ENCODE measurements around the gene CDO1.
"Not testable (repeated sequence)": the region's sequence is repeated elsewhere in the genome, so short reads cannot be mapped to it uniquely, and the experiment has no call there.

CDO1 gene

DNA sequence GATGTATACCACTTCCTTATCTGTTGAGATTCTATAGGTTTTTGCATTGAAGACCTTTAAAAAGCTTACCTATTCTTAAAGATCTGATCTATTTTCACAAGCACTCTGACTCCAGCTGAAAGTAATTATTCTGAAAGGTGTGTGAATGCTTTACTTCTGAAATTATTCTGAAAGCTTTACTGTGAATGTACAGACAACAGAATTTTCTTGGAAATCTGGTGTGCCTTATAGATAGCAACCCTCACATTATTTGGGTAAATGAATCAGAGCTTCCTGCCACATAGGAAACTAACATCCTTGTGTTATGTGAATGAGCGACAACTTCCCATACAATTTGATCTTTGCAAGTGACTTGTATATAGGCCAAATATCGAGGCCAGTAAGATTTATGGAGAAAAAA lies 6.5 kb downstream of the CDO1 start:
- H3K9me3 ChIP-seq (ENCODE audit: control insufficient read depth, low read length), result no peaks in the 10 kb centered on the region
- H2BK5ac ChIP-seq (ENCODE audit: low read depth, low read length, poor library complexity, severe bottlenecking), result no peak overlapping the region
- no peak overlapping the region for H3K14ac ChIP-seq (ENCODE audit: low read length in 2 of 2)
- H3K79me1 ChIP-seq (replicated peaks; ENCODE audit: low read length, poor library complexity, severe bottlenecking), result no peaks in the 10 kb centered on the region
- no peak overlapping the region for H3K23ac ChIP-seq (ENCODE audit: low read length in 2 of 2)
- no peak overlapping the region for H2AK5ac ChIP-seq (ENCODE audit: low read length, severe bottlenecking)
- H3K4me2 ChIP-seq (ENCODE audit: low read length, poor library complexity, severe bottlenecking), result no peak overlapping the region
- no CpG with 5 or more reads among the region's 2 CpGs for WGBS
- H3K36me3 ChIP-seq (ENCODE audit: control insufficient read depth in 1 of 2, insufficient read depth in 2 of 2, low read depth in 1 of 2, low read length in 2 of 2), result peaks cover 0 to 9% of the 10 kb centered on the region in 2 experiments
- H4K8ac ChIP-seq (ENCODE audit: low read length), result no peak overlapping the region
- H3K27me3 ChIP-seq (ENCODE audit: control insufficient read depth in 1 of 2, insufficient read depth in 1 of 2, low read length in 2 of 2), result peaks cover 14% of the 10 kb centered on the region in 2 experiments
- no peak overlapping the region for H2BK15ac ChIP-seq (ENCODE audit: low read depth, poor library complexity, severe bottlenecking)
- no peak for DNase-seq
- H2AFZ ChIP-seq (ENCODE audit: low read depth, low read length), result no peak overlapping the region
- H3K27ac ChIP-seq (ENCODE audit: low read length, poor library complexity, severe bottlenecking), result no peak overlapping the region
- H3K4me1 ChIP-seq (ENCODE audit: control insufficient read depth, insufficient read depth, low read depth, low read length), result no peaks in the 10 kb centered on the region
- H3K18ac ChIP-seq (ENCODE audit: low read depth in 1 of 2, low read length in 2 of 2), result no peak overlapping the region
- no peak overlapping the region for H2BK12ac ChIP-seq (ENCODE audit: low read length in 2 of 2)
- H3K4me3 ChIP-seq (ENCODE audit: insufficient read depth in 1 of 2, low read depth in 1 of 2, low read length in 2 of 2), result no peak overlapping the region
- no peak overlapping the region for H2BK120ac ChIP-seq (ENCODE audit: low read depth, low read length)
- no peak overlapping the region for H4K91ac ChIP-seq (ENCODE audit: low read length)
- no peak overlapping the region for H3K9ac ChIP-seq (ENCODE audit: low read length)
- H3K4ac ChIP-seq (ENCODE audit: low read depth in 1 of 2, low read length in 2 of 2), result no peak overlapping the region

DNA sequence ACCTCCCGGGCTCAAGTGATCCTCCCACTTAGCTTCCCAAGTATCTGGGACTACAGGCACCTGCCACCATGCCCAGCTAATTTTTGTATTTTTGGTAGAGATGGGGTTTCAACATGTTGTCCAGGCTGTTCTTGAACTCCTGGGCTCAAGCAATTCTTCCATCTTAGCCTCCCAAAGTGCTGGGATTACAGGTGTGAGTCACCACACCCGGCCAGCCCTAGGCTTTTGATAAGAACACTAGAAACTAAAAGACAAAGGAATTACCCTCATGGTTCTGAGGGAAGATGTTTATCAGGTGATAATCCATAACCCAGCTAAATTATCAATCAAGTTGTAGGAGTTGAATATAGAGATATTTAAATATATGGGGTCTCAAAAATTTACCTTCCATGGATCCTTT lies 8.4 kb downstream of the CDO1 start:
- not testable (repeated sequence) for H3K4ac ChIP-seq (ENCODE audit: low read depth in 1 of 2, low read length in 2 of 2); H3K9me3 ChIP-seq (ENCODE audit: control insufficient read depth, low read length); H2AFZ ChIP-seq (ENCODE audit: low read depth, low read length); H3K79me1 ChIP-seq (replicated peaks; ENCODE audit: low read length, poor library complexity, severe bottlenecking); H3K27ac ChIP-seq (ENCODE audit: low read length, poor library complexity, severe bottlenecking); H3K9ac ChIP-seq (ENCODE audit: low read length); H2BK15ac ChIP-seq (ENCODE audit: low read depth, poor library complexity, severe bottlenecking); H3K4me3 ChIP-seq (ENCODE audit: insufficient read depth in 1 of 2, low read depth in 1 of 2, low read length in 2 of 2); H3K4me1 ChIP-seq (ENCODE audit: control insufficient read depth, insufficient read depth, low read depth, low read length); H4K91ac ChIP-seq (ENCODE audit: low read length); H3K27me3 ChIP-seq (ENCODE audit: control insufficient read depth in 1 of 2, insufficient read depth in 1 of 2, low read length in 2 of 2); H4K8ac ChIP-seq (ENCODE audit: low read length); H3K23ac ChIP-seq (ENCODE audit: low read length in 2 of 2); H3K4me2 ChIP-seq (ENCODE audit: low read length, poor library complexity, severe bottlenecking); H3K18ac ChIP-seq (ENCODE audit: low read depth in 1 of 2, low read length in 2 of 2); H2BK5ac ChIP-seq (ENCODE audit: low read depth, low read length, poor library complexity, severe bottlenecking); H2AK5ac ChIP-seq (ENCODE audit: low read length, severe bottlenecking); H2BK120ac ChIP-seq (ENCODE audit: low read depth, low read length); H3K14ac ChIP-seq (ENCODE audit: low read length in 2 of 2); H2BK12ac ChIP-seq (ENCODE audit: low read length in 2 of 2); DNase-seq
- WGBS, result 100% methylated on average over 1 of the region's 2 CpGs
- peaks cover 0 to 11% of the 10 kb centered on the region in 2 experiments for H3K36me3 ChIP-seq (ENCODE audit: control insufficient read depth in 1 of 2, insufficient read depth in 2 of 2, low read depth in 1 of 2, low read length in 2 of 2)

DNA sequence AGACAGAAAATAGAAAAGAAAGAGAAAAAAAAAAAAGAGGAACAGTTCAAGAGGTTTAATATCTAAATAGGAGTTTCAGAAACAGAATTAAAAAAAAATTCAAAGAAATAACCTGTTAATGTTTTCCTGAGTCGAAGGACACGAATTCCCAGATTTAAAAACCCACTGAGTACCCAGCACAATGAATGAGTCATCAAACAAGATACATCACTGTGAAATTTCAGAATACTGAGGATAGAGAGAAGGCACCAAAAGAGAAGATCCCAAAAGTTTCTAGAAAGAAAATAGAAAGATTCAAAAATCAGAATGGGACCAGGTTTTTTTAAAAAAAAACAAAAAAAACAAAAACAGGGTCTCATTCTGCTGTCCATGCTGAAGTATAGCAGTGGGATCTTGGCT lies 8.8 kb downstream of the CDO1 start:
- Histone ChIP-seq H3K18ac (ENCODE audit: low read depth in 1 of 2, low read length in 2 of 2) (no peak overlapping the region), H2BK120ac (ENCODE audit: low read depth, low read length) (no peak overlapping the region), H4K91ac (ENCODE audit: low read length) (no peak overlapping the region), H3K9ac (ENCODE audit: low read length) (no peak overlapping the region), H4K8ac (ENCODE audit: low read length) (no peak overlapping the region), H3K4me2 (ENCODE audit: low read length, poor library complexity, severe bottlenecking) (no peak overlapping the region), H3K79me1 (replicated peaks; ENCODE audit: low read length, poor library complexity, severe bottlenecking) (no peaks in the 10 kb centered on the region), H3K14ac (ENCODE audit: low read length in 2 of 2) (no peak overlapping the region), H3K27ac (ENCODE audit: low read length, poor library complexity, severe bottlenecking) (no peak overlapping the region), H3K36me3 (ENCODE audit: control insufficient read depth in 1 of 2, insufficient read depth in 2 of 2, low read depth in 1 of 2, low read length in 2 of 2) (peaks cover 0 to 11% of the 10 kb centered on the region in 2 experiments), H2BK15ac (ENCODE audit: low read depth, poor library complexity, severe bottlenecking) (no peak overlapping the region), H3K9me3 (ENCODE audit: control insufficient read depth, low read length) (no peaks in the 10 kb centered on the region), H3K4me1 (ENCODE audit: control insufficient read depth, insufficient read depth, low read depth, low read length) (no peaks in the 10 kb centered on the region), H3K23ac (ENCODE audit: low read length in 2 of 2) (no peak overlapping the region), H2AK5ac (ENCODE audit: low read length, severe bottlenecking) (no peak overlapping the region), H3K4ac (ENCODE audit: low read depth in 1 of 2, low read length in 2 of 2) (no peak overlapping the region), H2BK12ac (ENCODE audit: low read length in 2 of 2) (no peak overlapping the region), H3K27me3 (ENCODE audit: control insufficient read depth in 1 of 2, insufficient read depth in 1 of 2, low read length in 2 of 2) (no peaks in the 10 kb centered on the region), H3K4me3 (ENCODE audit: insufficient read depth in 1 of 2, low read depth in 1 of 2, low read length in 2 of 2) (no peak overlapping the region), H2BK5ac (ENCODE audit: low read depth, low read length, poor library complexity, severe bottlenecking) (no peak overlapping the region), H2AFZ (ENCODE audit: low read depth, low read length) (no peak overlapping the region)
- no CpG with 5 or more reads among the region's 2 CpGs for WGBS
- no peak for DNase-seq

DNA sequence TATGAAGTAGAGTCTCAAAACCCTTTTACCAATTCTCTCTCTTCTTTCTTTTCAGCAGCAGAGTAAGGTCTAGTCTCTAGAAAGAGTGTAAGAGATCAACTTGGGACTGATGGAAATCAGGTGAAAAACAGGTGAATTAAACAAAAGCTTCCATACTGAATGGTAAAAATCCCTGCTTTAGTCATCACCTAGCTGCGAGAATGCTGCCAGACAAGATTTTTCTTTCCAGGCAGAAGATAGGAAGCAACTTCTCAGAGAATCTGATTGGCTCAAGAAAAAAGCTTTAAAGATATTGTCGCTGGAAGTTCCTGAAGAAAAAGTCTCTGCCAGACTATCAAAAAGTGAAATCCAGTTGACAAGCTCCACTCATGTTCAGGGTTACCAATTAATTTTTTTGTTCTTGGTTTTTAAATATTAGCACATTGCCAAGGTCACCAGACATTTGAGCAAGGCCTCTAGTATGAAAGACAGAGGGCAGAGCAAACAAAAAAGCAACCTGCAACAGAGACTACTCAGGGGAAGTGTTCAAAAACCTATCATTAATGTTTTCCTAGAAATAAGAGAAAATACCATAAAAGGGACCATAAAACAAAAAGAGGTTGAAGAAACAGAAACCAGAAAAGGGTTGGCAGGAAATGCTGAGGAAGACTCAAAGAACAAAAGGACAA lies 9.3 kb downstream of the CDO1 start:
- peaks cover 0 to 11% of the 10 kb centered on the region in 2 experiments for H3K36me3 ChIP-seq (ENCODE audit: control insufficient read depth in 1 of 2, insufficient read depth in 2 of 2, low read depth in 1 of 2, low read length in 2 of 2)
- no peak overlapping the region for H3K23ac ChIP-seq (ENCODE audit: low read length in 2 of 2)
- no peak overlapping the region for H2AFZ ChIP-seq (ENCODE audit: low read depth, low read length)
- H2AK5ac ChIP-seq (ENCODE audit: low read length, severe bottlenecking), result no peak overlapping the region
- no peaks in the 10 kb centered on the region for H3K9me3 ChIP-seq (ENCODE audit: control insufficient read depth, low read length)
- H3K4me2 ChIP-seq (ENCODE audit: low read length, poor library complexity, severe bottlenecking), result no peak overlapping the region
- H4K8ac ChIP-seq (ENCODE audit: low read length), result no peak overlapping the region
- H2BK120ac ChIP-seq (ENCODE audit: low read depth, low read length), result no peak overlapping the region
- H3K9ac ChIP-seq (ENCODE audit: low read length), result no peak overlapping the region
- H2BK5ac ChIP-seq (ENCODE audit: low read depth, low read length, poor library complexity, severe bottlenecking), result no peak overlapping the region
- no peak overlapping the region for H2BK12ac ChIP-seq (ENCODE audit: low read length in 2 of 2)
- H3K4me1 ChIP-seq (ENCODE audit: control insufficient read depth, insufficient read depth, low read depth, low read length), result no peaks in the 10 kb centered on the region
- H3K27me3 ChIP-seq (ENCODE audit: control insufficient read depth in 1 of 2, insufficient read depth in 1 of 2, low read length in 2 of 2), result peaks cover 0 to 1% of the 10 kb centered on the region in 2 experiments
- H3K79me1 ChIP-seq (replicated peaks; ENCODE audit: low read length, poor library complexity, severe bottlenecking), result no peaks in the 10 kb centered on the region
- H3K4ac ChIP-seq (ENCODE audit: low read depth in 1 of 2, low read length in 2 of 2), result no peak overlapping the region
- no peak overlapping the region for H2BK15ac ChIP-seq (ENCODE audit: low read depth, poor library complexity, severe bottlenecking)
- WGBS, result 58% methylated on average over 2 of the region's 2 CpGs
- H3K18ac ChIP-seq (ENCODE audit: low read depth in 1 of 2, low read length in 2 of 2), result no peak overlapping the region
- no peak for DNase-seq
- no peak overlapping the region for H4K91ac ChIP-seq (ENCODE audit: low read length)
- H3K4me3 ChIP-seq (ENCODE audit: insufficient read depth in 1 of 2, low read depth in 1 of 2, low read length in 2 of 2), result no peak overlapping the region
- no peak overlapping the region for H3K14ac ChIP-seq (ENCODE audit: low read length in 2 of 2)
- no peak overlapping the region for H3K27ac ChIP-seq (ENCODE audit: low read length, poor library complexity, severe bottlenecking)

Data from mesenchymal stem cell (in vitro differentiated cells and primary cell).